ENCODE measurements around the gene TAF4.

- TF ChIP-seq POLR2AphosphoS5 (IDR thresholded peaks at IDR 0.05; ENCODE audit: low read depth, low read length) (no peak), TAF1 (IDR thresholded peaks at IDR 0.05; ENCODE audit: borderline replicate concordance, low read depth, low read length) (no peak), POLR2A (IDR thresholded peaks at IDR 0.05; ENCODE audit: low read depth, low read length) (no peak)
These were observed 13.3 kb downstream of the TAF4 start for GRCh38 chr20:62052336-62052841.

Measured in GM12892 (cell line).